GM21360 (cell line): Measurements from ENCODE around the gene PDE4D.

Experiments
- ATAC-seq: cut with Tn5 transposase; IDR thresholded peaks from one replicate; pipeline ENCODE4 v1.9.1; 2021; ENCODE audit warnings: mild to moderate bottlenecking, moderate library complexity; ENCODE audit not compliant: unreplicated experiment

Gene PDE4D

GRCh38 chr5:59746241-59746765 is 147.2 kb downstream of the PDE4D start:
- ATAC-seq, result no peak

GRCh38 chr5:59745415-59745863 is 148.1 kb downstream of the PDE4D start:
- no peak for ATAC-seq

- no peak for ATAC-seq
Measured at GRCh38 chr5:59744531-59744992, 149.0 kb downstream of the PDE4D start.

- no peak for ATAC-seq
Measured at GRCh38 chr5:59741599-59741998, 151.9 kb downstream of the PDE4D start.

- ATAC-seq, result no peak
Measured at GRCh38 chr5:59738024-59738423, 155.5 kb downstream of the PDE4D start.

GRCh38 chr5:59732806-59733205 is 160.7 kb downstream of the PDE4D start:
- ATAC-seq, result no peak

- ATAC-seq, result no peak
Measured at GRCh38 chr5:59732301-59732700, 161.2 kb downstream of the PDE4D start.

- no peak for ATAC-seq
Measured at GRCh38 chr5:59731809-59732208, 161.7 kb downstream of the PDE4D start.

GRCh38 chr5:59729820-59730219 is 163.7 kb downstream of the PDE4D start:
- ATAC-seq, result no peak

- no peak for ATAC-seq
Measured at GRCh38 chr5:59729357-59729756, 164.2 kb downstream of the PDE4D start.

- ATAC-seq, result no peak
Measured at GRCh38 chr5:59728356-59728755, 165.2 kb downstream of the PDE4D start.

- ATAC-seq, result no peak
Measured at GRCh38 chr5:59727186-59727585, 166.3 kb downstream of the PDE4D start.

- no peak for ATAC-seq
Measured at GRCh38 chr5:59725392-59725767, 168.1 kb downstream of the PDE4D start.

GRCh38 chr5:59724482-59725391 is 168.8 kb downstream of the PDE4D start:
- ATAC-seq, result no peak

- no peak for ATAC-seq
Measured at GRCh38 chr5:59722874-59723273, 170.7 kb downstream of the PDE4D start.

- no peak for ATAC-seq
Measured at GRCh38 chr5:59721741-59722140, 171.8 kb downstream of the PDE4D start.

GRCh38 chr5:59720063-59720462 is 173.5 kb downstream of the PDE4D start:
- no peak for ATAC-seq

- no peak for ATAC-seq
Measured at GRCh38 chr5:59716966-59717500, 176.5 kb downstream of the PDE4D start.

GRCh38 chr5:59716029-59716428 is 177.5 kb downstream of the PDE4D start:
- no peak for ATAC-seq

GRCh38 chr5:59715228-59715627 is 178.3 kb downstream of the PDE4D start:
- ATAC-seq, result no peak

GRCh38 chr5:59713498-59713844 is 180.1 kb downstream of the PDE4D start:
- no peak for ATAC-seq

GRCh38 chr5:59712836-59713497 is 180.6 kb downstream of the PDE4D start:
- ATAC-seq, result no peak
